GM13977 (cell line): ENCODE results near the gene ANKHD1.

Experiments
- DNase-seq: peaks from one replicate; pipeline ENCODE4 v3.0.0; 2012; ENCODE audit warnings: low spot score
- CTCF ChIP-seq: IDR thresholded peaks from 2 replicates; pipeline ENCODE4 v1.5.1; 2012; ENCODE audit warnings: mild to moderate bottlenecking, control low read depth; ENCODE audit not compliant: insufficient read depth; ENCODE audit errors: extremely low read depth, missing control alignments
- in situ Hi-C: fragments of 300-500 bp; cut with MboI; formaldehyde crosslinking; loops from one replicate; pipeline ENCODE4 v1.12.0; 2022; ENCODE audit warnings: low sequenced_read_pairs, low pct_unique_long_range_greater_than_20kb, mixed read lengths, inconsistent platforms; ENCODE audit not compliant: unreplicated experiment

Gene ANKHD1

GRCh38 chr5:140540227-140540626, 138.6 kb downstream of the ANKHD1 start:
- in situ Hi-C loops, result no loop called here
- TF ChIP-seq CTCF, result no peak
- DNase-seq, result no peak

DNA sequence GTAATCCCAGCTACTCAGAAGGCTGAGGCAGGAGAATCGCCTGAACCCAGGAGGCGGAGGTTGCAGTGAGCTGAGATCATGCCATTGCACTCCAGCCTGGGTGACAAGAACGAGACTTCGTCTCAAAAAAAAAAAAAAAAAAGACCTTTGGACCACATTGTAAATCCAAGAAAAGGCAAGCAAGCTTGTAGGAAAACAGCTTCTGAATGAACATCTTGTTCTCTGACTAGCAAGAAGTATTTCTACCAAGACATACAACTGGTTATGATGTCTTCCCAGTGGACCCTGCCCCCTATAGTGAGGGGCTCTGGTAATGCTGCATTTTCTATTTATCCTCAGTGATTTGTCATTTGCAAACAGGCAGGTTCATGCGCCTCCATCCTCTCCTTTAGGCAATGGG, 141.3 kb downstream of the ANKHD1 start:
- no peak for DNase-seq
- in situ Hi-C loops, result no loop called here
- TF ChIP-seq CTCF, result no peak

- in situ Hi-C loops, result no loop called here
- DNase-seq, result no peak
- TF ChIP-seq CTCF, result no peak
These were observed 143.4 kb downstream of the ANKHD1 start for GRCh38 chr5:140544986-140545385.

GRCh38 chr5:140545606-140546005, 144.0 kb downstream of the ANKHD1 start:
- no peak for DNase-seq
- in situ Hi-C loops, result no loop called here
- TF ChIP-seq CTCF, result no peak

- no peak for DNase-seq
- TF ChIP-seq CTCF, result no peak
- in situ Hi-C loops, result no loop called here
These were observed 145.3 kb downstream of the ANKHD1 start for GRCh38 chr5:140546851-140547507.

DNA sequence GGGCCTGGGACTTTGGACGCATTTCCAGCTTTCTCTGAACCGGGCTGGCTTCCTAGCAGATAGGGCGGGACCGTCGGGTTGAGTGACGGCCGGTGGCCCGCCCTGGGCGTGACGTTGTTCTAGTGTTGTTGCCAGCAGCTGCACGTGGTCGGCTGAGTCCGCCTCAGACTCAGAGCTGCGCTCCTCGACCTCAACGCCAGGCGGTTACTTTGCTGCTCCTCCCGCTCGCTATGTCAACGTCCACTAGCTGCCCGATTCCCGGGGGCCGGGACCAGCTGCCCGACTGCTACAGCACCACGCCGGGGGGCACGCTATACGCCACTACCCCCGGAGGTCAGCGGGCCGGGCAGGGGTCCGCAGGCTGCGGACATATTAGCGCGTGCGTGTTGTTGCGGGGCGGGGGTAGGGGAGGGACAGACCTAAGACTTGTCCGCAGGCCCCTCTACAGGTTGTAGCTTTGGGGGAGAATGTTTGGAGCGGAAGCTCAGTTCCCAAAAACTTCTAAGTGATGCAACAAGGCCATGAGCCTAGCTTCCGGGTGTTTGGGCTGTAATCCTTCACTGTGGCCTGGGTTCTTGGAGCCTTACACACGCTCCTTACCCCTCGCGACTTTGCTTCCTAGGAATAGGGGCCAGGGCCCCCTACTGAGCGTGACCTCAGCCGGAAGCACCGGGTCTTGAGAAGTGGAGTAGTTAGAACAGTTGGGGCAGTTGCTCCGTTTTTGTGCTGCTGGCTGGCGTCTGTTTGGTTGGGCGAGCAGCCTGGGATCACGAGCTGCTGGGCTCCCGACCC, 146.1 kb downstream of the ANKHD1 start, which contains the start of gene EIF4EBP3:
Gene EIF4EBP3, plus strand, starts transcription at position 155 of the 792 bp plus-strand sequence. Its CDS starts 76 bp downstream, at position 231.
- peak; percentile 34 for TF ChIP-seq CTCF
- DNase-seq, result peak; percentile 84
- in situ Hi-C loops, result no loop called here
